ENCODE results near the gene HS3ST3A1.

The HS3ST3A1 gene

DNA sequence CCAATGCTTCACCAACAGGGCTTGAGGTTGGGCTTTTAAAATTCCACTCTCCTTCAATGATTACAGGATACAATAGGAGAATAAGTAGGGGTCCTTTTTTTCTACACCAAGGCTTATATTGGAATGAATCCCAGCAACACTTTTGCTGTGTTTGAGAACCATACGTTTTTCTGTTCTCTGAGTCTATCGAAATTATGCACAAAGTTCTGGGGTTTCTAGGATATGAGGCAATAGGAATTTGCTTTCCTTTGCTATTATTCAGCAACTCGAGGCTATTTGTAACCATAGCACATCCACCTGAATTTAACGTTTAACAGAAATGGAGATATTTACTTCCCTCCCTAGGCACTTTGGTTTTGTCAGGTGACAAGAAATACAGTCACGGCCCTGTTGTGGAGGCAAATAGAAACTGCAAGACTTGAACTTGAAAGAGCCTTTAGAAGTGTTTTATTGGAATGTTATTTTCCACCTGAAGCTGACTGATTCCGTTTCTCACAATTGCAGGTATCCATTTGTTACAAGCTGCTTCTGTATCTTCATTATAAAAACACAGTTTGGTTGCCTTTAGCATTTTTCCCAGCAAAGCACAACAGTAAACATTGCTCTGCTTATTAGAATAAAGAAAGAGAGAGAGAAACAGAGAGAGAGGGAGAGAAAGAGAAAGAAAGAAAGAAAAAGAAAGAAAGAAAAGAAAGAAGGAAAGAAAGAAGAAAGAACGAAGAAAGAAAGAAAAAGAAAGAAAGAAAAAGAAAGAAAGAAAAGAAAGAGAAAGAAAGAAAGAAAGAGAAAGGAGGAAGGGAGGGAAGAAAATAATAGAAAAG lies 109.6 kb downstream of the HS3ST3A1 start:
- DNase-seq (ENCODE audit: low spot score): no peak

DNA sequence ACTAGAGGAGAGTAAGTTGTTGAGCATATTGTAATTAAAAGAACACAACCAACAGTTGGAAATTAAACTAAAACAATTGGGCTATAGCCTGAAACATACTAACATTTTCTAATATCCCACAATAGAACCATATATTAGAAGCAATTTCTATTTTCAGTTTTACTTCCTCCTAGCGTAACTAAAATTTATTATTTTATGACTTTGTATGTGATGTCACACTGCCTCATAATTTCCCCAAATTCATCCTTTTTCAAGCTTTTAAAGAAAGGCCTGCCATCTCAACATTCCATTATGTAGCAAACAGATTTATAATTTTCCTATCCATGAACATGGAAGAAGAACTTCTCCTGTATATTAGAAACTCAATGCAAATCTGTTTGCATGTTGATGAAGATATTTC lies 110.2 kb downstream of the HS3ST3A1 start:
- DNase-seq (ENCODE audit: low spot score): no peak

GRCh38 chr17:13490906-13491482 lies 110.7 kb downstream of the HS3ST3A1 start:
- no peak for DNase-seq (ENCODE audit: low spot score)

DNA sequence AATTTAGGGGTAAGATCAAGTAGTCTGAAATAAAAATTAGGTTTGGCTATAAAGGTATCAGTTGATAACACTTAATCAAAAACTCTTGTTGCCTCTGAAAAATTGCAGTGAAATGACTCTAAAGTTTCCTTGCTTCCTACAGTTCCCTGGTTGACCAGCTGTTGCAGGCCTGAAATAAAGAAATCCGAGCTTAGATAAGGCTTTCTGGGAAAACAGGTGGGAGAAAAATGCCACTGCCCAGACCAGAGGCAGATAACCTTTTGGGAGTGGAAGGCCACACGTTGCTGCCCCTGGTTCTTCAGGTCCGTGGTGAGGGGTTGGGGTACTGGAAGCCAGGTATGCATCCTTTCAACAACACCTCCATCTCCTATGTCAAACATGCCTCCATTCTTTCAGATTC lies 111.3 kb downstream of the HS3ST3A1 start:
- DNase-seq (ENCODE audit: low spot score): no peak

DNA sequence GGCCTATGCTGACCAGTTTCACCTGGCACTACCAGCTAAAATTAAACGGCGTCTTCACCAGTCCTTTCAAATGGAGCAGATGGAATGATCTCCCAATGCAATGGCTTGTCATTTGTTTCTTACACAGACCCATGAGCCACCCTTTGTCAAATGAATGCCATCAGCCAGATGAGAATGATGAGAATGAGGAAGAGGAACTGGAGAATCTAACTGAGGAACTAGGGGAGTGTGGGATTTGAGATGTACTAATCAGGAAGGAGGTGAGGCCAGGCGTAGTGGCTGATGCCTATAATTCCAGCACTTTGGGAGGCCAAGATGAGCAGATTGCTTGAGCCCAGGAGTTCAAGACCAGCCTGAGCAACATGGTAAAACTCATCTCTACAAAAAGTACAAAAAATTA lies 116.4 kb downstream of the HS3ST3A1 start:
- no peak for DNase-seq (ENCODE audit: low spot score)

GRCh38 chr17:13484020-13484419 lies 117.7 kb downstream of the HS3ST3A1 start:
- DNase-seq (ENCODE audit: low spot score): no peak

DNA sequence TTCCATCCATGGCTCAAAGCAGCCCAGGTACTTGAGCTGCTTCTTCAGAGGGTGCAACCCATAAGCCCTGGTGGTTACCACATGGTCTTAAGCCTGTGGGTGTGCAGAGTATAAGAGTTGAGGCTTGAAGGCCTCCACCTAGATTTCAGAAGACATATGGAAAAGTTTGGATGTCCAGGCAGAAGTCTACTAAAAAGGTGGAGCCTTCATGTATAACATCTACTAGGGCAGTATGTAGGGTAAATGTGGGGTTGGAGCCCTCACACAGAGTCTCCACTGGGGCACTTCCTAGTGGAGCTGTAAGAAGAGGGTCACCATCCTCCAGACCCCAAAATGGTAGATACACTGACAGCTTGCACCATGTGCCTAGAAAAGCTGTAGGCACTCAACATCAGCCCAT lies 120.9 kb downstream of the HS3ST3A1 start:
- DNase-seq (ENCODE audit: low spot score): no peak

DNA sequence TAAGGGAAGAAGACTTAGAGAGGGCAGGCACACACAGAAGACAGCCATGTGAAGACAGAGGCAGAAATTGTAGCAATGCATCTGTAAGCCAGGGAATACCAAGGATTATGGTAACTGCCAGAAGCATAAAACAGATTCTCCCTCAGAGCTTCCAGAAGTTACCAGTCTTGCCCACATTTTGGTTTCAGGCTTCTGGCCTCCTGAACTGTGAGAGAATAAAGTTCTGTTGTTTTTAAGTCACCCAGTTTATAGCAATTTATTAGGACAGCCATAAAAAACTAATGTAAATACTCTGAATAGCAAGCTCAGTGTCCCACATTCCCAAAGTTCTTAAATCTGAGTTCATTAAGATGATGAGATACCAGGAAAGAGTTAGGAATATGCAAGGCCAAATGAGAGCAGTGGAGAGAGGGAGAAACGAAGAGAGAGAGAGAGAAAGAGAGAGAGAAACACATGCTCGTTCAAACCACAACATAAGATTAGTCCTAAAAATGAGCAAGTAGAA lies 123.4 kb downstream of the HS3ST3A1 start:
- no peak for DNase-seq (ENCODE audit: low spot score)

DNA sequence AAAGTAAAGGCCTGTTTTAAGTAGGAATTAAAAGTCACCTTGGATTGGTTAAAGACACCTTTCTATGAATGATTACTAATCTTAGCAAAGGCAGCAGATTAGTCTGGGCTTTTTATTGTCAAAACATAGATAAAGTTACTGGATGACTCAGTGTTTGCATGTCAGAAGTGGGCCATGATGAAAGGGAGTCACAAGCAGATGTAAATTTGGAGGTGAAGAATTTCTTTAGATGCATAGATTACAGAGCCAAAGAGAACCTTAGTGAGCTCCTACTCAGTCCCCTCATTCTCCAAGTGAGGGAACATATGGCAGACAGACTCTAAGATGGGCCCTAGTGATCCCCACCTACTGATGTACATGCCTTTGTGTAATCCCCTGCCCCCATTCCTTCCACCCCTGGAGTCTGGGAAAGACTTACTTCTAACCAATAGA lies 124.5 kb downstream of the HS3ST3A1 start:
- DNase-seq (ENCODE audit: low spot score): no peak

DNA sequence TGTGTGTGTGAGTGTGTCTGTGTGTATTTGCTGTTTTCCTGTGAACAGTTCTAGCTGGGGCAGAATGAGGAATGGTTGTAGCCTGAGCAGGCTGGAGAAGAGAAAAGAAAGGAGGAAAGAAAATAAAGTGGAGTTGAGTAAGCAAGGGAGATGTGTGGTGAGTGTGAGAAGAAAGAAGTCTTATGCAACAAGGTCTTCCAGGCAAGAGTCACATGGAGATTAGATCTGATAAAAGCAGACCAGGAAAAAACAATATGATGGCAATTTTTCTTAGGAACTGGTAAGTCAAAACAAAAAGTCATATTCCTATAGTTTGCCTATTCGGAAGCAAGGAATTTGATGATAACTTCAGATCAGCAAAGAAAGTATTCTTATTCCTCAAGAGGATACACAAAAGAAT lies 125.0 kb downstream of the HS3ST3A1 start:
- no peak for DNase-seq (ENCODE audit: low spot score)

GRCh38 chr17:13475574-13476223 lies 126.0 kb downstream of the HS3ST3A1 start:
- no peak for DNase-seq (ENCODE audit: low spot score)

GRCh38 chr17:13474073-13474800 lies 127.5 kb downstream of the HS3ST3A1 start:
- no peak for DNase-seq (ENCODE audit: low spot score)

GRCh38 chr17:13465678-13466077 lies 136.1 kb downstream of the HS3ST3A1 start:
- no peak for DNase-seq (ENCODE audit: low spot score)

DNA sequence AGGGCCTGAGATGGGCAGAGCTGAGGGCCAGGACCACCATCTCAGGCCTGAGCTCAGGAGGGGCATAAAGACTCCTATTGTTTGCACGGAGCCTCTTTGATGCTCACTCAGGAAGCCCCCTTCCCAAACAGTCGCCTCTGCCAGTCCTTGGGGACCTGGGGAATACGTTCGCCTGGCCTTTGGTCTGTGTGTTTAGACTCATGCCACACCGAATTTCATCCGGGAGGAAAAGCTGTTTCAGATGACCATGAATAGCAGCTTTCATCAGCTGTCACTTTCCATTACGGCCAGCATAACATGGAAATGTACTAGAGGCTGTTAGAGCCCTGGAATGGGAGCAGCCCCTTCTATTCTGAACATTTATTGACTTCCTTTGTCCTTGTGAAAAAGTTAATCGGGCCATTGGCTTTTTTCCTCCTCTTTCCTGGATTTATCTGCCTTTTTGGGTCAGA lies 139.0 kb downstream of the HS3ST3A1 start:
- DNase-seq (ENCODE audit: low spot score): no peak

- DNase-seq (ENCODE audit: low spot score): no peak
Measured at GRCh38 chr17:13462146-13462545, 139.6 kb downstream of the HS3ST3A1 start.

GRCh38 chr17:13460261-13461000 lies 141.3 kb downstream of the HS3ST3A1 start:
- no peak for DNase-seq (ENCODE audit: low spot score)

GRCh38 chr17:13457783-13458182 lies 143.9 kb downstream of the HS3ST3A1 start:
- DNase-seq (ENCODE audit: low spot score): no peak
